Pons (tissue), 1 donor: ENCODE data around the gene MBD4.
A peak's percentile ranks its signal among the peaks of the same experiment; 100 is the strongest.
"Not testable (repeated sequence)": the region's sequence is repeated elsewhere in the genome, so short reads cannot be mapped to it uniquely, and the experiment has no call there.

Source experiments
- DNase-seq: peaks from one replicate; pipeline ENCODE4 v3.0.0-alpha.2; 2016; ENCODE audit warnings: low spot score

MBD4 gene

DNA sequence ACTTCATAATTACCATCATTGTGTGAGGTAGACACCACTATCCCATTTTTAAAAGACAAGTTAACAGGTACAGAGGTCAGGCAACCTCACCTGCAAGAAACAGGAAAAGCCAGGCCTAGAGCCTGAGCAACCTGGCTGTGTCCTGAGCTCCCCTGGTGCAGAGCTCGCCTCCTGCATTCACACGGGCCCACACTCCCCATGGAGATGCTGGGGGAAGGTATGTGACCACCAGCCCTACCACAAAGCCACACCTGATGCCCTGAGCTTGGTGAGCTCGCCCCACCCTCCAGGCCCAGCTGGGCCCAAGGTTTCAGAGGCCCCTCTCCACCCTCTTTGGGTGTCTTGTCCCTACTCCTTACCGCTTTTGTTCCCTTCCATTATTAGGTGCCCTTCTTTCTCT lies 10.1 kb downstream of the MBD4 start:
- no peak for DNase-seq

GRCh38 chr3:129429080-129429451 lies 10.7 kb downstream of the MBD4 start:
- no peak for DNase-seq

GRCh38 chr3:129428376-129429079 lies 11.2 kb downstream of the MBD4 start, which contains the start of gene EFCAB12:
Gene EFCAB12, minus strand, starts transcription at chr3:129428636. Its CDS starts 148 bp downstream, at chr3:129428488.
- DNase-seq: peak; percentile 96

- DNase-seq: no peak
Observed at GRCh38 chr3:129428007-129428375, 11.8 kb downstream of the MBD4 start.

DNA sequence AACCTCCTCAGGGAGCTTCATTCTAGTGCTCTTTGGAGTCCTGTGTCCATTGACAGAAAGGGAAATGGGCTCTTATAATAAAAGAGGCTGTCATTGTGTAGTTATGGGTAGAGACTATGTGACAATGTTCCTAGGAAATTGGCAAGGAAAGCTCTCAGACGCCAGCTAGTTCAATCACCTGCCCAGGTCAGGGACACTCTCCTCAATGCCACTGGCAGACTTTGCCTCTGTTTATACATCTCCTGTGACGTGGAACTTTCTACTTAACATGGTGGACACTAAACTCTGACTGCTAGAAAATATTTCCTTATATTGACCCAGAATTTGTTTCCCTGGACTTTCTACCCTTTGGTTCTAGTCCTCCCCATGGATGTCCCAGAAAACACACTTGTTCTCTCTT lies 14.1 kb downstream of the MBD4 start:
- no peak for DNase-seq

GRCh38 chr3:129425213-129425612 lies 14.5 kb downstream of the MBD4 start:
- no peak for DNase-seq

GRCh38 chr3:129424185-129424841 lies 15.4 kb downstream of the MBD4 start:
- DNase-seq: peak; percentile 50

- no peak for DNase-seq
Observed at GRCh38 chr3:129422897-129423296, 16.9 kb downstream of the MBD4 start.

- DNase-seq: no peak
Observed at GRCh38 chr3:129421988-129422745, 17.6 kb downstream of the MBD4 start.

- DNase-seq: no peak
Observed at GRCh38 chr3:129421236-129421883, 18.4 kb downstream of the MBD4 start.

GRCh38 chr3:129419476-129419875 lies 20.3 kb downstream of the MBD4 start:
- no peak for DNase-seq

GRCh38 chr3:129418041-129418973 lies 21.4 kb downstream of the MBD4 start:
- no peak for DNase-seq

DNA sequence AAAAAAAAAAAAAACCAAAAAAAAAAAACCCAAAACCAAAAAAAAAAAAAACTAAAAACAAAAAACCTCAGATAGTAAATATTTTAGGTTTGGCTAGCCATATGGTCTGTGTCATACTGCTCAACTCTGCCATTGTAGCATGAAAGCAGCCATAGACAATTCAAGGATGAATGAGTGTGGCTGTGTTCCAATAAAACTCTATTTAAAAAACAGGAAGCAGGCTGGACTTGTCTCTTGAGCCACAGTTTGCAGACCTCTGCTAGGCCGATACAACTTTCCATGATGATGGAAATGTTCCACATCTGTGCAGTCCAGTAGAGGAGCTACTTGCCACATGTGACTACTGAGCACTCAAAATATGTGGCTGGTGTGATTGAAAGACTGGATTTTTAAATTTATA lies 22.4 kb downstream of the MBD4 start:
- no peak for DNase-seq

DNA sequence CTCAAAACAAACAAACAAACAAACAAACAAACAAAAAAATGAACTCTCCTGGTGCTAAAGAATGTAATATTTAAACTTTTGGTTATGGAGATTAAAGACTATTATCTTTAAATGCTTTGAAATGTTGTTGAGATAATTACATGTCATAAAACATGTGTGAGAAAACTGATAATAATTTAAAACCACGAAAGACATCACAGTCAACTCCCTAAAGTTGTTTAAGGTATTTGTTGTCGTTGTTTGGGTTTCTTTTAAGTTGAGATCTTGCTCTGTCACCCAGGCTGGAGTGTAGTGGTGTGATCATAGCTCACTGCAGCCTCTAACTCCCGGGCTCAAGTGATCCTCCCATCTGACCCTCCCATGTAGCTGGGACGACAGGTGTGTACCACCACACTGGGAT lies 23.3 kb downstream of the MBD4 start:
- DNase-seq: no peak

DNA sequence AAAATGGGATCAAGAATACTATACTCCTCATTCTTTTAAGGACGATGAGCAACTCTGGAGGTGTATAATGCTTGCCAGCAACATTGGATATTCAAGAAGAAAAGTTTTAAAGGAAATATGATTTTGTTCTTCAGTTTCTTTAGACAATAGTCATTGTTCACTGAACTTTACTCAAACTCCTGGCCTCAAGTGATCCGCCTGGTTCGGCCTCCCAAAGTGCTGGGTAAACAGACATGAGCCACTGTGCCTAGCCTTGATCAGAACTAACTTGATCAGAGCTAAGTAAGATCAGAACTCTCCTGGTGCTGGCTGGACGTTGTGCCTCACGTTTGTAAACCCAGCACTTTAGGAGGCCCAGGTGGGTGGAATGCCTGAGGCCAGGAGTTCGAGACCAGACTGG lies 23.9 kb downstream of the MBD4 start:
- DNase-seq: no peak

- DNase-seq: no peak
Observed at GRCh38 chr3:129415378-129415777, 24.4 kb downstream of the MBD4 start.

GRCh38 chr3:129413687-129414506 lies 25.9 kb downstream of the MBD4 start:
- no peak for DNase-seq

- DNase-seq: not testable (repeated sequence)
Observed at GRCh38 chr3:129413238-129413637, 26.5 kb downstream of the MBD4 start.

DNA sequence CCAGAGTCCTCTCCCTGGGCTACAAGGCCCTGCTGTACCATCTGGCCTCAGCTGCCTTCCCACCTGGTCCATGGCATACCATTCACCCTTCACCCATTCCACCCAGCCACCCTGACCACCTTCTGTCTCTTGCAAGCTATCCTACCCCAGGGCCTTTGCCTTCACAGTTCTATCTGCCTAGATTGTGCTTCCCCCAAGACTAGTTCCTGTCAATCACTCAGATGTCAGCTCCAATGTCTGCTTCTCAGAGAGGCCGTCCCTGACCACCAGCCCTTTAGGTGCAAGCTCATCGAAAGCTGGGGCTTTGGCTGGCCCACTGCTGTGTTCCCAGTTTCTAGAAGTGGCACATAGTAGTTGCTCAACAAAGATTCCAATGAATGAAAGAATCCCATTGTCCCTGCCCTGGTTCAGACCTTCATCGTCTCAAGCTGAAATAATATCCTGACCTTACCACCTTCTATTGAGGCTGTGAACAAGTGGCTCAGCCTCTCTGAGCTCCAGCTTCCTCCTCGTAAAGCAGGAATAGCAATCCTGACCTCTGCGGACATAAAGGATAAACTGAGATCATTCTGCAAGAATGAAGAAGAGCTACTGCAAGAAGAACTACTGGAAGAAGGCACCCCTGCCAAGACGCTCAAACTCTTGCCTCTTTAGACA lies 27.1 kb downstream of the MBD4 start:
- no peak for DNase-seq

- DNase-seq: no peak
Observed at GRCh38 chr3:129410971-129411370, 28.8 kb downstream of the MBD4 start.
